T-helper 2 cell treated with Interferon-gamma antibody and Interleukin-4, amounts not matched to agents 5 μg/mL and 100 μg/mL, for 36 hours (primary cell): Measurements from ENCODE around the gene MYO7A.
A peak's percentile ranks its signal among the peaks of the same experiment; 100 is the strongest.

Experiments
- DNase-seq: peaks from one replicate; pipeline ENCODE4 v3.0.0; 2021; ENCODE audit warnings: low spot score
- H3K27ac Mint-ChIP-seq: one replicate; pipeline ENCODE4 v1.8.0; 2021; ENCODE audit warnings: mild to moderate bottlenecking, mixed read lengths
- H3K27me3 Mint-ChIP-seq: one replicate; pipeline ENCODE4 v1.8.0; 2021; ENCODE audit warnings: low read depth, mixed read lengths
- H3K36me3 Mint-ChIP-seq: one replicate; pipeline ENCODE4 v1.8.0; 2021; ENCODE audit warnings: low read depth, mixed read lengths
- H3K4me1 Mint-ChIP-seq: one replicate; pipeline ENCODE4 v1.8.0; 2021; ENCODE audit warnings: low read depth, mixed read lengths
- H3K4me3 Mint-ChIP-seq: one replicate; pipeline ENCODE4 v1.8.0; 2022; ENCODE audit warnings: mild to moderate bottlenecking, moderate library complexity, mixed read lengths
- H3K9me3 Mint-ChIP-seq: one replicate; pipeline ENCODE4 v1.8.0; 2021; ENCODE audit warnings: mixed read lengths

MYO7A gene

DNA sequence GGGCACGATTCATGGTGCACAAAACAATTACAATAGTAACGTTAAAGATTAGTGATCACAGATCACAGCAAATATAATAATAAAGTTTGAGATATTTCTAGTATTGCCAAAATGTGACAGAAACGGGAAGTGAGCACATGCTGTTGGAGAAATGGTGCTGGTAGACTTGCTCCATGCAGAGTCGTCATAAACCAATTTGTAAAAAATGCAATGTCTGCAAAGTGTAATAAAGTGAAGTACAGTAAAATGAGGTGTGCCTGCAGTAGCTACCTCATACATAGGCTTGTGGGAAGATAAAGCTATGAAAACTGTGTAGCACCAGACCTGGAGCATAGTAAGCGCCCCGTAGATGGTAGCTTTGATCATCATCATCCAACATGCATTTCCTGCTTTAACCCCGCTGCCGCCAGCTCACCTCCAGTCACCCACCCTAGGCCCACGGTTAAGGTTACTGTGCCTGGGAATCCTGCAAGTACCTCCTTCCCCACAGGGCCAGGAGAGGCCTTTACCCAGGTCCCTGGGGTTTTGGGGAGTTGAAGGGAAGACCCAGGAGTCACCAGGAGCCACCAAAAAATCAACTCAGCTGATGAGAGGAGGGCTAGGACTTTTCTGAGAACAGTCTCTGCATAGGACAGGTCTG, 59.2 kb downstream of the MYO7A start:
- Mint-ChIP-seq H3K27ac (no peak overlapping the region), H3K9me3 (no peaks in the 10 kb centered on the region), H3K36me3 (no peaks in the 10 kb centered on the region), H3K27me3 (no peaks in the 10 kb centered on the region), H3K4me1 (no peaks in the 10 kb centered on the region), H3K4me3 (no peak overlapping the region)
- no peak for DNase-seq

DNA sequence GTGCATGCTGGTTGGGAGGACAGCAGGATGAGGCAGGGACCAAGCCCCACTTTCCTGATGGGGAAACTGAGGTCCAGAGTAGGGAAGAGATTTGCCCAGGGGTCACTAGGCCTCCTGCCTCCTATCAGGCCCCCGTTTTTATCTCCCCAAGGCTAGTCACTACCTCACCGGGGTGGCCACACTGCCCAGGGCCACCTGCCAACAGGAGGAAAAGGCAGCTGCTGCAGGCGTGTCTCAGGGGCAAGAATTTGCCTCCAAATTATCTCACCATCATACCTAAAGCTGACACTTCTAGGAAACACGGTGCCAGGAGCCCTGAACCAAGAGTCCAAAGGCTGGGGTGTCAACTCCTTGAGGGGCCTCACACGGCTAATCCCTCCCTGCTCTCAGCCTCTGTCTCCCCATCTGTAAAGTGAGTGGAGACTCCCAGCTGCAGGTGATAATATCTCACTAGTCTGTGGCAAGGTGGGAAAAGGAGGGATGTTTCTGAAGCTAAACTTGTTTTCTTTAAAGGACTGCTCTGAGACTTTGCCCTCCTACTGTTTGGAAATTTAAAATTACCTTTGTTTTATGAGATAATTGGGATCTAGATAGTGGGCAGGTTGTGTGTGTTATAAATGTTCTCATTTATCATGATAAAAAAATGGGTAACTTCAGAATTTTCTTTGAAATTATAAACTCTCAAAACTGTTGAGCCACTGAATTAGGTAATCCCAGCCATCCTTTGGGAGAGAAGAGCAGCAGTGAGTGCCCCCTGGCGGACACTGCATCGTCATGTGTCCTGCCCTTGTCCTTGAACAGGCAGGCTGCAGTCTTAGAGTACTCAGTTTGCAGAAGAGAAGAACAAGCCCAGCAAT, 60.0 kb downstream of the MYO7A start:
- Mint-ChIP-seq H3K4me3 (no peak overlapping the region), H3K9me3 (no peaks in the 10 kb centered on the region), H3K27me3 (no peaks in the 10 kb centered on the region), H3K4me1 (no peaks in the 10 kb centered on the region), H3K36me3 (no peaks in the 10 kb centered on the region), H3K27ac (no peak overlapping the region)
- DNase-seq: peak; percentile 58

DNA sequence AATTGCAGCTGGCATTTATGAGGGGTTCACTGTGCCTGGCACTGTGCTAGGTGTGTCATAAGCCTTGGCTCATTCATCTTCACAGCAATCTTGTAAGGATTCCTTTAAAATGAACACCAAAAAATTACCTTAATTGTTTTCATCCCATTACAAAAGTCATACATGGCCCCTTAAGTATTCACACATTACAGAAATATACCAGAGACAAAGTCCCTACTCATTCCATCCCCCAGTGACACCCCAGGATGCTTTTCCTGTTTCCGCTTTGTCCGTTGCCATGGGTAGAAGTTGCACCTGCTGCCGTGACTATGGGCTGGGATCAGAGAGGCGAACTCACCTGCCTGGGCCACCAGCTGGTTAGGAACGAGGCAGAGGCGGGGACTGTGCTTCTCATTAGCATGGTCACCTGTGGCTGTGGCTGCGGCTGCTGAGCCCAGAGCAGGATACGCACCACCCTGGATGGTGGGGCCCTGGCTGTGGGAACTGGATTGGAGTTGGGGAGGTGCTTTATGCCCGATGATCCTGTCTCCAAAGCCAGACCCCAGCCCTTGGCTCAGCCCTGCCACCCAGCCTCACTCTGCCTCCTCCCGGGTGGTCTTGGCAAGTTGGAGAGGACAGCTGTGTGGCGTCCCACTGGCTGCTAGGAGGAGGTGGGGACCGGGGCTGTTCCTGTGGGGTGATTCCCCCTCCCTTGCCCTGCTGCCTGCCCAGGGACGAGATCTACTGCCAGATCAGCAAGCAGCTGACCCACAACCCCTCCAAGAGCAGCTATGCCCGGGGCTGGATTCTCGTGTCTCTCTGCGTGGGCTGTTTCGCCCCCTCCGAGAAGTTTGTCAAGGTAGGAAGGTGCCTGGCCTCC, 60.8 kb downstream of the MYO7A start:
- Mint-ChIP-seq H3K4me1 (no peaks in the 10 kb centered on the region), H3K9me3 (no peaks in the 10 kb centered on the region), H3K27ac (no peak overlapping the region), H3K36me3 (no peaks in the 10 kb centered on the region), H3K27me3 (no peaks in the 10 kb centered on the region), H3K4me3 (no peak overlapping the region)
- no peak for DNase-seq

DNA sequence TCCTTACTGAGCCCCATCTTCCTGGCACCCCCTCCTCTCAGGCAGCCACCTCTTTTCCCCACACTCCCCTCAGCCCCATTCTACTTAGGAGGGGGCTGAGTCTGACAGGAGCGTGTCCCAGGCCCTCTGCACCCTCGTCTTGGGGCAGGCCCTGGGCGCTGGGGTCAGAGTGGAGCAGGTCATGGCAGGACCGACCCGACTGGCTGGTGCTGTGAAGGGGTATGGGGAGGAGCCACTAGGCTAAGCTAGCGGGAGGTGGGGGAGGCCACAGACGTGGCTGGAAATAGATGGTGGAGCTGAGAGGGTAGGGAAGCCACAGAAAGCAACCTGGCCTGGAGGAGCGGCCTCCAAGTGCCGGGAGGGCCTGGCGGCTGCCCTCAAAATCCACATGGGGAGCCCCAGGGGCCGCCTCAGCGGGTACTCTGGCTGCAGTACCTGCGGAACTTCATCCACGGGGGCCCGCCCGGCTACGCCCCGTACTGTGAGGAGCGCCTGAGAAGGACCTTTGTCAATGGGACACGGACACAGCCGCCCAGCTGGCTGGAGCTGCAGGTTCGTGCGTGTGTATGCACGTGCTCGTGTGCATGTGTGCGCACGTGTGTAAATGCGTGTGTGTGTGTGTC, 61.7 kb downstream of the MYO7A start:
- no peaks in the 10 kb centered on the region for H3K4me1 Mint-ChIP-seq
- no peak overlapping the region for H3K27ac Mint-ChIP-seq
- H3K27me3 Mint-ChIP-seq: no peaks in the 10 kb centered on the region
- H3K4me3 Mint-ChIP-seq: no peak overlapping the region
- no peaks in the 10 kb centered on the region for H3K36me3 Mint-ChIP-seq
- DNase-seq: no peak
- no peaks in the 10 kb centered on the region for H3K9me3 Mint-ChIP-seq

DNA sequence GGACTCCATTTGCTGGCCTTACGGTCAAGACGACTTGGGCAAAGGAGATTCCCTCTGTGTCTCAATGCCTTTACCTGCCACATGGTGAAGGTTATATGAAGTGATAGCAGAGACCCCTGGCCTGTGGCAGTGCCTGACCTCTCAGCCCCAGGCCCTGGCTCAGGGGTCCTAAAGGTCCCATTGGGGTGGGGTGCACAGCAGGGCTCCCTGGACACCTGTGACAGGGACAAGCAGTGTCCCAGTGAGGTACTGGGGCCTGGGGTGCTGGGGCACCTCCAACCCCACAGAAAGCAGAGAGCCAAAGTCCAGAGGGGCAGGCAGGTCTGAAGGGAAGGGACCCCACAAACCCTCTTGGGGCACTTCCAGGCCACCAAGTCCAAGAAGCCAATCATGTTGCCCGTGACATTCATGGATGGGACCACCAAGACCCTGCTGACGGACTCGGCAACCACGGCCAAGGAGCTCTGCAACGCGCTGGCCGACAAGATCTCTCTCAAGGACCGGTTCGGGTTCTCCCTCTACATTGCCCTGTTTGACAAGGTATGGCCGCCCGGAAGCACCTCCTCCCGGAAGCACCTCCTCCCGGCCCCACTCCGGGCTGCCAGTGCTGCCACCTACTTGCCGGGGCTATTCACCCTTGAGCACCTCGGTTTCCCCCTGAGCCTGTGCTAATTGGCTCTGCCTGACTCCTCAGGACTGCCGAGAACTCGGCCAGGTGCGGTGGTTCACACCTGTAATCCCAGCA, 62.5 kb downstream of the MYO7A start:
- no peaks in the 10 kb centered on the region for H3K36me3 Mint-ChIP-seq

DNA sequence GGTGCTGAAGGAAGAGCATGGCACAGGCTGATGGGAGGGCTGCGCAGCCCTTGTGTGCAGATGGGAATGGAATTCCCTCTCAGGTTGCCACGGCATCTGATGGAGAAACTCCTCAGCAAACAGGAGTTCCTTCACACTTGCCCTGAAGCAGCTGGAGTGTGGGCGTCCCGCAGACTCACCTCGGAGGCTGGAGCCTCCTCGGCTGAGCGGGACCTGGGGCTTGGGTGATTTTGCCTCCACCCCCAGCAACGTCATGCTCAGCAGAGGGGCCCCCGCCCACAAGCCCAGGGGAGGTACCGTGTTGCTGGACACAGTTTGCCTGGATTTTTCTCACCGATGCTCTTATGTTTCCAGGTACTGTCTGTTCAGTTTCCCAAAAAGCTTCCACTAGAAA, 63.4 kb downstream of the MYO7A start:
- Mint-ChIP-seq H3K9me3 (no peaks in the 10 kb centered on the region), H3K4me3 (no peak overlapping the region), H3K27me3 (no peaks in the 10 kb centered on the region), H3K36me3 (no peaks in the 10 kb centered on the region), H3K27ac (no peak overlapping the region), H3K4me1 (no peaks in the 10 kb centered on the region)
- no peak for DNase-seq

More for the DNA sequence above, 62.5 kb downstream of the MYO7A start:
- Mint-ChIP-seq H3K9me3 (no peaks in the 10 kb centered on the region), H3K27me3 (no peaks in the 10 kb centered on the region), H3K4me1 (no peaks in the 10 kb centered on the region), H3K27ac (no peak overlapping the region), H3K4me3 (no peak overlapping the region)
- no peak for DNase-seq

DNA sequence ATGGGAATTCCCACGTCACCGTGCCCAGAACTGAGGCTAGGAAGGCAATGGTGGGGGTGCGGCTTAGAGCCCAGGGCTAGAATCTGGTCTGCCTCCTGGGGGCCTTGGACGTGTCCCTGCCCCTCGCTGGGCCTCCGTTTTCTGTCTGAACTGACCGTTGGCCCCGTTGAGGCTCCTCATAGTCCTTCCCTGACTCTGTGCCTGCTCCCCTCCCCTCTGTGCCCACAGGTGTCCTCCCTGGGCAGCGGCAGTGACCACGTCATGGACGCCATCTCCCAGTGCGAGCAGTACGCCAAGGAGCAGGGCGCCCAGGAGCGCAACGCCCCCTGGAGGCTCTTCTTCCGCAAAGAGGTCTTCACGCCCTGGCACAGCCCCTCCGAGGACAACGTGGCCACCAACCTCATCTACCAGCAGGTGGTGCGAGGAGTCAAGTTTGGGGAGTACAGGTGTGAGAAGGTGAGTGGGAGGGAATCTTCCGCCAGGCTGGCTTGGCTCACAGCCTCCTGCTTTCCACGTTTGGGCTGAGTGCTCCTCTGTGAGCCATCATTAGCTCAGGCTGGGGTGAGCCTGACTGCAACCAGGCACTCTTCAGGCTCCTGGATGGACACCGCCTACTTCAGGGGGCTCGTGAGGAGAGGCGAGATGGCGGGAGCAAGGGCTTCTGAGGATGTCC, 63.9 kb downstream of the MYO7A start:
- Mint-ChIP-seq H3K4me3 (no peak overlapping the region), H3K4me1 (no peaks in the 10 kb centered on the region), H3K9me3 (no peaks in the 10 kb centered on the region), H3K27me3 (no peaks in the 10 kb centered on the region), H3K27ac (no peak overlapping the region), H3K36me3 (no peaks in the 10 kb centered on the region)
- DNase-seq: peak; percentile 28

DNA sequence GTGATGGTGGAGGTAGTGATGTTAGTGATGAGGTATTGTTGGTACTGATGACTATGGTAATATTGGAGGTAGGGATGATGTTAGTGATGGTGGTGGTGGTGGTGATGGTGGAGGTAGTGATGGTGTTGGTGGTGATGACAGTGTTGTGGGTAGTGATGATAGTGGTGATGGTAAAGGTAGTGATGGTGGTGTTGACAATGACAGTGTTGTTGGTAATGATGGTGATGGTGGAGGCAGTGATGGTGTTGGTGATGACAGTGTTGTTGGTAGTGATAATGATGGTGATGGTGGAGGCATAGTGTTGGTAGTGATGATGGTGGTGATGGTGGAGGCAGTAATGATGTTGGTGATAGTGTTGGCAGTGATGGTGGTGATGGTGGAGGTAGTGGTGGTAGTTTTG, 65.1 kb downstream of the MYO7A start:
- Mint-ChIP-seq H3K36me3 (no peaks in the 10 kb centered on the region), H3K27me3 (no peaks in the 10 kb centered on the region), H3K4me1 (no peaks in the 10 kb centered on the region), H3K27ac (no peak overlapping the region), H3K4me3 (no peak overlapping the region), H3K9me3 (no peaks in the 10 kb centered on the region)
- no peak for DNase-seq

DNA sequence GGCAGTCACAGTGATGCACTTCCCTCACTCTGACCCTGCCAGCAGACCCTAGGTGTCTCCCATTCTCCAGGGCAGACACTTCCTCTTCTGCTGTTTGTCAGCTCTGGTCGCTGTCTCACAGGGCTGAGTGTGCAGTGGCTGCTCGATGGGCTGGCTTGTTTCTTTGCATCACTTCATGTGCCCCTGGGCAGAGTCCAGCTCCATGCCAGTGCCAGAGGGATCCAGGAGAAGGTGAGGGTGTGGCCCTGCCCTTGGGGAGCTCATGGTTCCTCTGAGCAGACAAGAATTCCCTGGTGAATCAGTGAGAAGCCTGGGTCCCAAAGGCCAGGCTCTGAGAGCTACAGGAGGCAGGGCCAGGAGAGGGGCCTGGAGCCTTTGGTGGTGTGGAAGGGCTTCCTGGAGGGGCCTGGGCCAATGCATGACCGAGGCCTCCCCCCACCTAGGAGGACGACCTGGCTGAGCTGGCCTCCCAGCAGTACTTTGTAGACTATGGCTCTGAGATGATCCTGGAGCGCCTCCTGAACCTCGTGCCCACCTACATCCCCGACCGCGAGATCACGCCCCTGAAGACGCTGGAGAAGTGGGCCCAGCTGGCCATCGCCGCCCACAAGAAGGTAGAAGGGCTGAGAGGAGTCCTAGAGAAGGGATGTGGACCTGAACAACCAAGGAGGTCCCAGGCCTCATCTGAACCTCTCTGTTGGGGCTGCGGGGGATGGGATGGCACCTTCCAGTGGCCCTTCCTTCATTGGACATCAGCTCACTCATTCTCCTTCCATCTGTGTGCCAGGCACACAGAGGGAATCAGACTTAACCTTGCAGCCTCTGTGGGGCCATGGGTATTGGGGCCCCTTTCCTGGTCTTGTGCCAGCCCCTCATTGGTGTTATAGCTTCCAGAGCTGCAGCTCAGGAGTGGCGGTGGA, 66.1 kb downstream of the MYO7A start:
- no peaks in the 10 kb centered on the region for H3K9me3 Mint-ChIP-seq
- H3K4me1 Mint-ChIP-seq: no peaks in the 10 kb centered on the region
- no peaks in the 10 kb centered on the region for H3K27me3 Mint-ChIP-seq
- H3K4me3 Mint-ChIP-seq: no peak overlapping the region
- H3K27ac Mint-ChIP-seq: no peak overlapping the region
- DNase-seq: no peak
- H3K36me3 Mint-ChIP-seq: no peaks in the 10 kb centered on the region

DNA sequence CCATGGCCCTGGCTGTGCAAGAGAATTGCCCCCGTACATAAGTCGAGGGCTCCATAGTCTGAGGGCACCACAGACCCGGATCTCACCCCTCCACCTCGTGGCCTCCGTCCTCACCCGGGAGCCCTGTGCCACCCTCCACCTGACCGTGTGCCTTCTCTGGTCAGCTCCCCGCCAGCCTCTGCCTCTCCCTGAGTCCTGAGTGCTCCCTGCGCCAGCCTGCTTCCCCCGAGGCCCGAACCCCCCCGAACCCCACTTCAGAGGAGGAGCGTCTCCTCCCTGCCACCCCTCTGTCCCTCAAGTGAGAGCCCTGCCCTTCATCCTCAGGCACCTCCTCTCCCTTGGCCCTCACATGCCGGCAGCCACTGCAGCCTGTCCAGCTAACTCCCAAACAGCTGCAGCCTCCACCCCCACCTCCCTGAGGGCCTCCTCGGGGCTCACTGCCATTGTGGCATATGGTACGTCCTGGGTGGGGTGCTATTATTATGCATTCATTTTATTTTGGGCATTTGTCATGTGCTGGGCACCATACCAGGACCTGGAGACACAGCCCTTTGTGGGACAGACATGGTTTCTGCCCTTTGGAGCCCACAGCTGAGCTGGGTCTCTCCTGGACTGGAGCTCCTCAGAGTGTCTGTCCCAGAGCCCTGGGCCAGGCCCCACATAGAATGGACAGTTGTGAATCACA, 67.2 kb downstream of the MYO7A start:
- DNase-seq: no peak
- H3K4me1 Mint-ChIP-seq: no peaks in the 10 kb centered on the region
- no peaks in the 10 kb centered on the region for H3K36me3 Mint-ChIP-seq
- no peak overlapping the region for H3K27ac Mint-ChIP-seq
- H3K27me3 Mint-ChIP-seq: no peaks in the 10 kb centered on the region
- no peak overlapping the region for H3K4me3 Mint-ChIP-seq
- no peaks in the 10 kb centered on the region for H3K9me3 Mint-ChIP-seq

DNA sequence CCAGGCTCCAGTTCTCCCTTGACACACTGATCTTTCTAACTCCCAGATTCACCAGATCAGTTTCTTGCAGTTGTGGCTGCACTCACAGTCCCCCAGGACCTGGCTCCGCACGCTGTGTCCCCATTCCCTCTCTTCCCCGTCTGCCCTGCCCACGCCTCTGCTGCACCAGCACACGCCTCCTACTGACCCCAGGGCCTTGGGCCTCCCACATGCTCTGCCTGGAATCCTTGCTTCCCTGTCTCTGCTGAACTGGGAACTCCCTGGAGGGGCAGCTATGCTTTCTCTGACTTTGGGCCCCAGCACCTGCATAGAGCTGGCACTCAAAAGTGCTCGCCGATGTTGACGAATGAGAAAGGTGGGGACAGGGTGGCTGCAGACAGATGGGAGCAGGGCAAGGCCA, 68.9 kb downstream of the MYO7A start:
- no peaks in the 10 kb centered on the region for H3K9me3 Mint-ChIP-seq
- H3K27ac Mint-ChIP-seq: no peak overlapping the region
- no peaks in the 10 kb centered on the region for H3K27me3 Mint-ChIP-seq
- H3K4me3 Mint-ChIP-seq: no peak overlapping the region
- H3K36me3 Mint-ChIP-seq: no peaks in the 10 kb centered on the region
- H3K4me1 Mint-ChIP-seq: no peaks in the 10 kb centered on the region
- no peak for DNase-seq
